Breast epithelium (tissue), 3 donors: ENCODE data around the gene EPHA3.

Experiments
- CTCF ChIP-seq, 3 donors: fragments of 450-650 bp; IDR thresholded peaks; one replicate each; pipeline ENCODE4 v1.5.1; 2016 to 2017; ENCODE audit warnings: antibody characterized with exemption in 3 of 3, mild to moderate bottlenecking in 3 of 3, moderate library complexity in 3 of 3
- POLR2A ChIP-seq: fragments of 450-650 bp; IDR thresholded peaks from one replicate; pipeline ENCODE4 v1.6.1; 2016; ENCODE audit warnings: antibody characterized with exemption, mild to moderate bottlenecking, moderate library complexity

DNA sequence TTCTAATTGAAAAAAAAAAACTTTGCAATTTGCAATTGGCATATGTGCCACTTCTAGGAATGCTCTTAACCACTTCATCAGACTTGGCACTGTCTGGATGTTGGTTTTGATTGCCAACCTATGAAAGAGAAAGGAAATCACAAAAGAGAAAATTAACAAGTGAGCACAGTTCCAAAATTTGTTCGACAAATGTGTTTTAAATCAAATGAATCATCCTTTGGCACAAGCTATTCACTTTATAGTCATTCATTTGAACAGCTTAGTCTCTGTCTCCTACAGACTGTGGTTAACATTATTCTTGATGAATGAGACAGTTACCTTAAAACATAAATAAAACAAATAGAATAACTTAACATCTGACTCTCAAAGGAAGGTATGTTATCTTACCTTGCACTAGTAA, 265.0 kb downstream of the EPHA3 start:
- TF ChIP-seq POLR2A (no peak), CTCF (IDR thresholded peaks at IDR 0.05) (no peak)
